Kidney epithelial cell (primary cell): ENCODE data around the gene ZNF436. TPM values are rescaled to one million over a fixed set of nuclear protein-coding genes. Genes with fewer than 3 reads are reported as not detected.

ENCODE experiments used
- DNase-seq: peaks from one replicate; pipeline ENCODE4 v3.0.0-alpha.2; 2010; ENCODE audit warnings: low read depth
- H3K27me3 ChIP-seq: 2 replicates; pipeline ENCODE4 v1.6.0; 2011; ENCODE audit warnings: low read length; ENCODE audit not compliant: control insufficient read depth, insufficient read depth
- H3K36me3 ChIP-seq: 2 replicates; pipeline ENCODE4 v1.5.1; 2011; ENCODE audit warnings: low read length; ENCODE audit not compliant: control insufficient read depth, insufficient read depth
- H3K4me3 ChIP-seq: 2 replicates; pipeline ENCODE4 v1.5.1; 2011; ENCODE audit warnings: low read depth, mild to moderate bottlenecking, control low read depth, low read length
- total RNA-seq: library from RNA; depleted of rRNA; stranded (reverse); fragments of >200 nt; gene quantifications from 2 replicates; pipeline ENCODE4 v1.2.3, GENCODE V29; 2015
- TF ChIP-seq, protein P1 (sequence below): IDR thresholded peaks from 2 replicates; pipeline ENCODE4 v1.5.1; 2011; ENCODE audit warnings: mild to moderate bottlenecking, moderate library complexity, low read length, control low read depth, inconsistent platforms; ENCODE audit not compliant: insufficient read depth, poor library complexity, severe bottlenecking

Gene ZNF436
- total RNA-seq, 1 donor from 2014 or later, result 11.7 TPM

DNA sequence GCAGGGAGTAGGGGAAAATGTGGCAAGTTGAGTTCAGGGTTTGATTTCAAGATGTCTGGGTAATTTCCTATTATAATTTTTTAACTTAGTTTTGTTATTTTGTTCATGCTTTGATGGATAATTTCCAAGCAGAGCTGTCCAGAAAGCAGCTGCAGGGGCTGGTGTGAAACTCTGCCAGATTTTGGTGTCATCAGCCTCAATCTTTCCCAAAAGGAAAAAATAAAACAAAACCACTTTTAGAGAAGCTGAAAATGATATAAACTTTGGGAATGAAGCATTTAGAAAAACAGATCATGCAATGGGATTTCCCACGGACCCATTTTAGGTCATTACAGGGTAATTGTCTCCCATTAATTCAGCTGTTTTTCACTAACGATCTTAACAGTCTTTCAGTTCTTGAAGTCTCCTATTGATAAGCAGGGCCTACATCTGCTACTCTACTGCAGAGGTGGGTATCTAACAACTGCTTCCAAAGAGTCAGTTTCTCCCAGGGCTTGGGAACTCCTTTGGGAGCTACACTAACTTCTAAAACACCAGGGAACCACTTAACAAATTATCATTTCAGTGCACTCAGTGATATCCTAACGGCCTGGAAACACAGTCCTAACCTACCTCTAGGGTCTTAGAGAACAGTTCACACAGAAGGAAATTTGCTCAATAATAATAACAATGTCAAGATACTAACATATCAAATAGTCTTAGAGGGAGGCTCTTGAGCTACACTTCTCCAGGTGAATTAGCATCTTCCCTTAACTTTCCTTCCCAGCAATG is 12.3 kb downstream of the ZNF436 start:
- Histone ChIP-seq H3K27me3 (no peaks in the 10 kb centered on the region), H3K36me3 (peaks cover 4% of the 10 kb centered on the region), H3K4me3 (no peak overlapping the region)
- TF ChIP-seq, protein P1, sequence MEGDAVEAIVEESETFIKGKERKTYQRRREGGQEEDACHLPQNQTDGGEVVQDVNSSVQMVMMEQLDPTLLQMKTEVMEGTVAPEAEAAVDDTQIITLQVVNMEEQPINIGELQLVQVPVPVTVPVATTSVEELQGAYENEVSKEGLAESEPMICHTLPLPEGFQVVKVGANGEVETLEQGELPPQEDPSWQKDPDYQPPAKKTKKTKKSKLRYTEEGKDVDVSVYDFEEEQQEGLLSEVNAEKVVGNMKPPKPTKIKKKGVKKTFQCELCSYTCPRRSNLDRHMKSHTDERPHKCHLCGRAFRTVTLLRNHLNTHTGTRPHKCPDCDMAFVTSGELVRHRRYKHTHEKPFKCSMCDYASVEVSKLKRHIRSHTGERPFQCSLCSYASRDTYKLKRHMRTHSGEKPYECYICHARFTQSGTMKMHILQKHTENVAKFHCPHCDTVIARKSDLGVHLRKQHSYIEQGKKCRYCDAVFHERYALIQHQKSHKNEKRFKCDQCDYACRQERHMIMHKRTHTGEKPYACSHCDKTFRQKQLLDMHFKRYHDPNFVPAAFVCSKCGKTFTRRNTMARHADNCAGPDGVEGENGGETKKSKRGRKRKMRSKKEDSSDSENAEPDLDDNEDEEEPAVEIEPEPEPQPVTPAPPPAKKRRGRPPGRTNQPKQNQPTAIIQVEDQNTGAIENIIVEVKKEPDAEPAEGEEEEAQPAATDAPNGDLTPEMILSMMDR, result no peak
- DNase-seq, result no peak

DNA sequence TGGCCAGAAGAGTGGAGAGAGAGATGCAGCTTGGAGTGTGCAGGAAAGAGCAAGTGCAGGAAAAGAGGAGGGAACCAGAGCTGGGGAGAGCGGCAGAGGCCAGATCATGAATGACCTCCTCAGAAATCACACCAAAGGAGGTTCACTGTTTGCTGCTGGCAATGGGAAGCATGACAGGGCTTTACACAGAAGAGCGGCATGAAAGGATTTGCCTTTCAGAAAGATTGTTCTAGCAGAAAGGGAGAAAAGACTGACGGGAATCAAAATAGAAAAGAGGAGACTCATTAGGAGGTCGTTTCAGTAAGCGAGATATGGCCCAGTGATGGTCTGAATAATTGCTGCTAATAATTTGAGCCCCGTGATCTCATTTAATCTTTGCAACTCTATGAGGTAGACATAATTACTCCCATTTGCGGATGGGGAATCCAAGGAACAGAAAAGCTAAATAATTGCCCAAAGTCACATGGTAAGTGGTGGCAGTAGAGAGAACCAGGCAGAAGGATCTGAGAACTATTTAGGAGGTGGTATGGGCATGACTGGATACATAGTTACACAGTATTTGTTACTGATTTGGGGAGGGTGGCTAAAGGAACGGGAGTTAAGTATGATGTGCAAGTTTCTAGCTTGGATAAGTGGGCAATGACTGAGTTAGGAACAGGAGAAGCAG is 13.0 kb downstream of the ZNF436 start:
- no peak for DNase-seq
- no peak overlapping the region for H3K4me3 ChIP-seq
- H3K36me3 ChIP-seq, result no peaks in the 10 kb centered on the region
- TF ChIP-seq, protein P1, result no peak
- no peaks in the 10 kb centered on the region for H3K27me3 ChIP-seq

DNA sequence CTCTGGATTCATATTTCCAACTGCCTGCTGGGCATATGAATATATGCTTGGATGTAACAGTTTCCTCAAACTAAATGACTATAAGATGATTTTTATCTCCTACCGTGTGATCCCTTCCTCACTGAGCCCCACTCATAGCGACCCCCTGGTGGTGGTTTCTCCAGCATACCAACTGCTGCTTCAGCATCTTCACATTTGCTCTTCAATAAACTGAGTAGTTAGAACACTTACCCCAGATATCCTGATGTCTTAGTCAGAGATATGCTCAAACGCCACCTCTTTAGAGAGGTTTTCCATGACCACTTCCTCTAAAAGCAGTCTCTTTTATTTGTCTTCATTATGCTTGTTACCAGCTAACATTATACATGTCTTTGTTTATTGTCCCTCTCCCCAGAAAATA is 15.4 kb downstream of the ZNF436 start:
- TF ChIP-seq, protein P1, result no peak
- Histone ChIP-seq H3K27me3 (no peaks in the 10 kb centered on the region), H3K4me3 (no peak overlapping the region), H3K36me3 (no peaks in the 10 kb centered on the region)
- no peak for DNase-seq

DNA sequence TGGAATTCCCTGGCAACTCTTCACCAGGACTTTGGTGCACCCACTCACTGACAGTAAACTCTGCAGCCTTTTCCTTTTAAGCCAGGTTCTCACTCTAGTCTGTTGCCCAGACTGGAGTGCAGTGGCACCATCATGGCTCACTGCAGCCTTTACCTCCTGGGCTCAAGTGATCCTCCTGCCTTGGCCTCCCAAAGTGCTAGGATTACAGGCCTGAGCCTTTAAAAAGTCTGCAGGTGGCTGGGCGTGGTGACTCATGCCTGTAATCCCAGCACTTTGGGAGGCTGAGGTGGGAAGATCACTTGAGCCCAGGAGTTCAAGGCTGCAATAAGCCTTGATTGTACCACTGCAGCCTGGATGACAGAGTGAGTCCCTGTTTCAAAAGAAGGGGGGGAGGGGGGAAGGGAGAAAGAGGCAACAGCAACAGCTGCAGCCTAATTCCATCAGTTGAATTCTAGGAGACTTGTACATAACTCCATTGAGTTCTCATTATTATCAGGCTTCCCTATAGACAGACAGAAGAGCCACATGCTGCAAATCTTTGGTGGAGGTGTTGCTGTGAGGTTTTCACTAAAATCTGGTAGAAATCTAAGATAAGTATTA is 17.4 kb downstream of the ZNF436 start:
- Histone ChIP-seq H3K36me3 (no peaks in the 10 kb centered on the region), H3K27me3 (no peaks in the 10 kb centered on the region), H3K4me3 (no peak overlapping the region)
- no peak for DNase-seq
- TF ChIP-seq, protein P1, result no peak

DNA sequence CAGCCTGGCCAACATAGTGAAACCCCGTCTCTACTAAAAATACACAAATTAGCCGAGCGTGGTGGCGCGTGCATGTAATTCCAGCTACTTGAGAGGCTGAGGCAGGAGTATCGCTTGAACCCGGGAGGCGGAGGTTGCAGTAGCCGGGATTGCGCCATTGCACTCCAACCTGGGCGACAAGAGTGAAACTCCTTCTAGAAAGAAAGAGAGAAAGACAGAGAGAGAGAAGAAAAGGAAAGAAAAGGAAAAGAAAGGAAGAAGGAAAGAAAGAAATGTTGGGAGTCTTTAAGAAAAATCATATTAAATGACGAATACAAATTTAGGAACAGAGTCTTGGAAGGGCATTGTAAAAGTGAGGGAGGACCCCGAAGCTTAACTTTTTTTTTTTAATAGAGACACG is 23.7 kb downstream of the ZNF436 start:
- H3K4me3 ChIP-seq, result no peak overlapping the region
- TF ChIP-seq, protein P1, result no peak
- H3K27me3 ChIP-seq, result no peaks in the 10 kb centered on the region
- DNase-seq, result no peak
- no peaks in the 10 kb centered on the region for H3K36me3 ChIP-seq
